Activated CD4-positive, alpha-beta T cell treated with anti-CD3 and anti-CD28 coated beads, Interleukin-2, amount 10 ng/mL, durations not matched to agents 7 days and 5 days (primary cell): ENCODE results near the gene AP1M1. TPM values are rescaled to one million over a fixed set of nuclear protein-coding genes. Genes with fewer than 3 reads are reported as not detected.

Source experiments
- CTCF ChIA-PET: fragments of 350-600 bp; sonication (Branson Sonifier 250); formaldehyde crosslinking; loops from one replicate; lab custom pipeline; 2021; ENCODE audit warnings: antibody characterized with exemption; lab: Charles Lee
- POLR2A ChIA-PET: fragments of 350-600 bp; sonication (Branson Sonifier 250); formaldehyde crosslinking; loops from one replicate; lab custom pipeline; 2021; ENCODE audit warnings: antibody characterized with exemption; lab: Charles Lee
- DNase-seq: peaks from one replicate; pipeline ENCODE4 v3.0.0-alpha.2; 2020
- H3K27ac Mint-ChIP-seq: one replicate; pipeline ENCODE4 v1.8.0; 2021; ENCODE audit warnings: mild to moderate bottlenecking, moderate library complexity, mixed read lengths
- H3K27me3 Mint-ChIP-seq: one replicate; pipeline ENCODE4 v1.8.0; 2021; ENCODE audit warnings: mixed read lengths
- H3K36me3 Mint-ChIP-seq: one replicate; pipeline ENCODE4 v1.8.0; 2021; ENCODE audit warnings: low read depth, mixed read lengths
- H3K4me1 Mint-ChIP-seq: one replicate; pipeline ENCODE4 v1.8.0; 2021; ENCODE audit warnings: mixed read lengths
- H3K4me3 Mint-ChIP-seq: one replicate; pipeline ENCODE4 v1.8.0; 2021; ENCODE audit warnings: mild to moderate bottlenecking, moderate library complexity, mixed read lengths
- H3K9me3 Mint-ChIP-seq: one replicate; pipeline ENCODE4 v1.8.0; 2021; ENCODE audit warnings: mixed read lengths
- total RNA-seq, 2 experiments: library from RNA; stranded (reverse); gene quantifications; one replicate each; pipeline ENCODE4 v1.2.3, GENCODE V29; 2021

AP1M1 gene
- total RNA-seq, 2 experiments from 2014 or later, result 129 to 150 TPM

DNA sequence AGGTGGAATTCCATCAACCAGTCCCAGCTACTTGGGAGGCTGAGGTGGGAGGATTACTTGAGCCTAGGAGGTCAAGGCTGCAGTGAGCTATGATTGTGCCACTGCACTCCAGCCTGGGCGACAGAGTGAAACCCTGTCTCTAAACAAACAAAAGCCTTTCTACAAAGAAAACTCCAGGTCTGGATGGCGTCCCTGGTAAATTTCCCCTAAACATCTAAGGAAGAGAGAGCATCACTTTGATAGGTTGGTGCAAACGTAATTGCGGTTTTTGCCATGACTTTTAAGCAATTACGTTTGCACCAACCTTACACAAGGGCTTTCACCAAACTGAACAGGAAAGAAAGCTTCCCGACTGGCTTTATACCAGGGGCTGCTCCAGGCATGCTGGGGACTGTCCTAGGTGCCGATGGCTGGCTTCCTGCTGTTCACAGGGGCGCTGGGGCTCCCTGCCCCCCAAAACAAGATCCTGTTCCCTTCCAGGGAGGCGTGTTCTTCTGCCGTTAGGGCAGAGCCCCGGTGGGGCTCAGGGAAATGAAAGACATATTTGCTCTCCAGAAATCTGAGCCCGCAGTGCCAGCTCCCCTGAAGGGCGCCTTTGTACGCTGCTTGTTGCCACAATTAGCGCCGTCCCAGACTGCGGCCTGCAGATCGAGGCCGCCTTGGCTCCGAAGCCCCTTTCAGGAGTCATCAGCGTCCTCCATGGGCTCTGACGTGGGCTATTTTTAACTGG, 88.2 kb downstream of the AP1M1 start:
- Mint-ChIP-seq H3K36me3 (peaks cover 2% of the 10 kb centered on the region), H3K4me3 (no peak overlapping the region), H3K4me1 (peaks cover 55% of the 10 kb centered on the region), H3K27me3 (peaks cover 49% of the 10 kb centered on the region), H3K27ac (no peak overlapping the region), H3K9me3 (peaks cover 2% of the 10 kb centered on the region)
- POLR2A ChIA-PET, result no interaction called here
- DNase-seq, result no peak
- CTCF ChIA-PET, result no interaction called here

DNA sequence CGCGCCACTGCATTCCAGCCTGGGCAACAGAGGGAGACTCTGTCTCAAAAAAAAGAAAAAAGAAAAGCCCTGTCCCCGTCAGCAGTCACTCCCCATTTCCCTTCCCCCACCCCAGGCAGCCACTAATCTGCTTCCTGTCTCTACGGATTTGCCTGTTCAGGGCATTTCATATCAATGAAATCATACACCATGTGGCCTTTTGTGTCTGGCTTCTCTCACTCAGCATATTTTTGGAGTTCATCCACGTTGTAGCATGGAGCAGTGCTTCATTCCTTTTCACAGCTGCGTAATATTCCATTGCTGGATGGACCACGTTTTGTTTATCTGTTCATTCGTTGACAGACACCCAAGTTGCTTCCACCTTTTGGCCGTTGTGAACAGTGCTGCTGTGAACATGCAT, 90.8 kb downstream of the AP1M1 start:
- peak; percentile 31 for DNase-seq
- POLR2A ChIA-PET, result no interaction called here

DNA sequence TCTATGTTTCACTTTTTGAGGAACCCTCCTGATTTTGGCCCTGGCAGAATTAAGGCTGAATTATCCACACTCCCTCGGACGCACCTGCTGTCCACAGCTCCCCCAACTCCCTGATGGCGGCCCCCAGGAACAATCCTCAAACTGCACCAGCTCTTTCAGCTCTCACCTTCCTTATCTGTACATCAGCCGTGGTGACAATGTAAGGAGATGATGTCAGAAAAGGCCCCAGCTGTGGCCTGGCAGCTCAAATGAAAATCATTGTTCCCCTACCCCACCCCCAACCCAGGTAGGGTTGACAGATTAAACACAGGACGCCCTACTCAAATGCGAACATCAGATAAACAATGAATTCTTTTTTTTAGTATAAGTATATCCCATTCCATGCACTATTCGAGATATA, 91.9 kb downstream of the AP1M1 start:
- CTCF ChIA-PET, result interaction anchor here (0.6 to 0.7 kb wide), 2 partner anchors 23 to 78 kb away, joined by 4 read pairs; no protein-coding TSS in a partner anchor
- POLR2A ChIA-PET, result no interaction called here
- peaks cover 41% of the 10 kb centered on the region for H3K27me3 Mint-ChIP-seq
- H3K4me1 Mint-ChIP-seq, result peaks cover 33% of the 10 kb centered on the region
- peak; percentile 46 for DNase-seq
- no peaks in the 10 kb centered on the region for H3K36me3 Mint-ChIP-seq
- no peak overlapping the region for H3K4me3 Mint-ChIP-seq
- H3K27ac Mint-ChIP-seq, result no peak overlapping the region
- peaks cover 2% of the 10 kb centered on the region for H3K9me3 Mint-ChIP-seq

More for the DNA sequence above, 90.8 kb downstream of the AP1M1 start:
- Mint-ChIP-seq H3K36me3 (no peaks in the 10 kb centered on the region), H3K9me3 (peaks cover 2% of the 10 kb centered on the region), H3K4me3 (no peak overlapping the region), H3K4me1 (peaks cover 44% of the 10 kb centered on the region), H3K27ac (no peak overlapping the region), H3K27me3 (peaks cover 43% of the 10 kb centered on the region)
- CTCF ChIA-PET, result no interaction called here

DNA sequence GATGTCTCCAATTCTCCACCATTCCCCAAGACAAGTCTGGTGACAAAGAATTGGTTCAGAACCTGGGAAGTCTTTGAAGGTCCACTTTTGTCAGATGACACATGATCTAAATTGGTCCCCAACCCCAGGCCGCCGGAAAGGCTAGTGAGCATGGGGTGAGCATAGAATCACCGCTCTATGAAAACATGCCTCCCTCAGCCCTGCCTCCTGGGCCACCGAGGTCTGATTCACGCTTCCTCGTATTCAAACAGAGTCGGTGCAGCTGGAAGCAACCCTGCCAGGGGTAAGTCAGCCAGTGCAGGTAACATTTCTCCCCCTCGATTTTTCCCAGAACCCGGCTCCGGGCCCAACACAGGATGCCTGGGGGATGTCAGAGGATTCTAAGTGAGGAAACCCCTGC, 93.0 kb downstream of the AP1M1 start:
- no peak overlapping the region for H3K27ac Mint-ChIP-seq
- peaks cover 32% of the 10 kb centered on the region for H3K4me1 Mint-ChIP-seq
- no peaks in the 10 kb centered on the region for H3K36me3 Mint-ChIP-seq
- DNase-seq, result no peak
- no peak overlapping the region for H3K4me3 Mint-ChIP-seq
- H3K9me3 Mint-ChIP-seq, result peaks cover 2% of the 10 kb centered on the region
- CTCF ChIA-PET, result no interaction called here
- peaks cover 32% of the 10 kb centered on the region for H3K27me3 Mint-ChIP-seq
- POLR2A ChIA-PET, result no interaction called here

DNA sequence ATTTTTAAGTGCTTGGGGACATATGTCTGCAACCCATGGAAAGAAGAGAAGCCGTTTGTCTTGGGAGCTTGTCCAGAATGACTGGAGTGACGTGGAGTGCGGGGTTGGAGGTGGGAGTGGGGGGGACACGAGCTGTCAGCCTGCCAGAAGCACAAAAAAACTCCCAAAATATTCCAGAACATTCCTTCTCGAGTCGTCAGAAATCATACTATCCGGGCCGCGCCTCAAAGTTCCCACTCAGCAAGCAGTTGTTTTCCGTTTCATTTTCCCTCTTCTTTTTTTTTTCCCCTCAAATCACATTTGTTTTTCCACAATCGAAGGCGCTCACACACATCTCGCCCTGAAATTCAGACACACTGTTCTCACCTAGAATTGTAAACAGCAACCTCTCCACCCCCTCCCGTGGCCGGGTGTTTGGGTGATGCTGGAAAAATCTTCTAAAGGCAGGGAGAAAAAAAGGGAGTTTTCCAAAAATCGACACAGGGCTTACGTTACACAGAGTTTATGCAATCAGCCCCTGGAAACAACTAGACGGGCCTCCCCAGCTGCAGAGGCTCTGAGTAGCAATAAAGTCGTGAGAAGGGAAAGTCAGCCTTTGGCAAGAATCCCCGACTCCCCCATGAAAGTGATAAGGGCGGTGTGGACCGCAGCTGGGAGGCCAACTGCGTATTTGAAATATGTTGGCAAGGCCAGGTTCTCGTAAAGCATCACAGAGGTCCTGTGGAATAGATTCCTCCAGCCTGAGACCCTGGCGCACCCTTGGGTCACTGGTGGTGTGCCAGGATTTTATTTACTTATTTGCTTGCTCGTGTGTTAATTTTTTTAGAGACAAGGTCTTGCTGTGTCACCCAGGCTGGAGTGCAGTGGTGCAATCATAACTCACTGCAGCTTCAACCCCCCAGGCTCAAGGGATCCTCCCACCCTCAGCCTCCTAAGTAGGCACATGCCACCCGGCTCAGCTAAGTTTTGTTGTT, 95.7 kb downstream of the AP1M1 start:
- POLR2A ChIA-PET, result no interaction called here
- no peak overlapping the region for H3K4me3 Mint-ChIP-seq

DNA sequence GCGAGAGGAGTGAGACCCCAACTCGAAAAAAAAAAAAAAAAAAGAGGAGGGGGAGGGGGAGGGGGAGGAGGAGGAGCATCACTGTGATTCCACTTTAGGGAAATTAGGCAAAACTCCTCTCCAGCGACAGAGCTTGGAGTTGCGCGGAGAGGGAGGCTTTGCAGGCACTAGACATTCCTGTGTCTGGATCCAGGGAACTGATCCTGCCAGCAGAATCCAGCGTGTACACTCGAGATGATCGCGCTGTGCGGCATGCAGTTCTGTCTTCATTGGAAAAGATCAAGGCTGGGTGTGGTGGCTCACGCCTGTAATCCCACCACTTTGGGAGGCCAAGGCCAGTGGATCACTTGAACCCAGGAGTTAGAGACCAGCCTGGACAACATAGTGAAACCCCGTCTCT, 97.3 kb downstream of the AP1M1 start:
- Mint-ChIP-seq H3K27ac (no peak overlapping the region), H3K4me1 (peaks cover 1% of the 10 kb centered on the region), H3K9me3 (no peaks in the 10 kb centered on the region), H3K4me3 (no peak overlapping the region), H3K36me3 (no peaks in the 10 kb centered on the region), H3K27me3 (peaks cover 15% of the 10 kb centered on the region)
- DNase-seq, result no peak
- CTCF ChIA-PET, result interaction anchor here (0.6 kb wide), 2 partner anchors 55 to 400 kb away, joined by 3 read pairs; no protein-coding TSS in a partner anchor
- POLR2A ChIA-PET, result no interaction called here

More for the DNA sequence above, 95.7 kb downstream of the AP1M1 start:
- peaks cover 2% of the 10 kb centered on the region for H3K9me3 Mint-ChIP-seq
- CTCF ChIA-PET, result no interaction called here
- peaks cover 19% of the 10 kb centered on the region for H3K27me3 Mint-ChIP-seq
- no peak for DNase-seq
- H3K36me3 Mint-ChIP-seq, result no peaks in the 10 kb centered on the region
- H3K27ac Mint-ChIP-seq, result no peak overlapping the region
- H3K4me1 Mint-ChIP-seq, result peaks cover 15% of the 10 kb centered on the region

Other genes starting within 250 kb of the AP1M1 start
- not detected for gene OR10H4, start 248.9 kb upstream of the AP1M1 start, total RNA-seq
- 100 to 1,000 TPM; 422 to 485 TPM for gene TPM4, start 121.4 kb upstream of the AP1M1 start, total RNA-seq
- gene RAB8A, start 86.0 kb upstream of the AP1M1 start, total RNA-seq, result 100 to 1,000 TPM; 167 to 175 TPM
- gene HSH2D, start 54.2 kb upstream of the AP1M1 start, total RNA-seq, result 10 to 100 TPM; 70.7 to 76.9 TPM
- not detected for gene CIB3, start 24.4 kb upstream of the AP1M1 start, total RNA-seq
- 10 to 100 TPM; 64.1 to 76.8 TPM for gene FAM32A, start 12.5 kb upstream of the AP1M1 start, total RNA-seq
- gene KLF2, start 126.9 kb downstream of the AP1M1 start, total RNA-seq, result 100 to 1,000 TPM; 253 to 255 TPM